OCI-LY1 (cell line): ENCODE measurements around the gene OSTF1.

Source experiments
- CTCF ChIP-seq: fragments of 200-600 bp; sonication (generic), shearing (Covaris generic); IDR thresholded peaks from 2 replicates; pipeline ENCODE4 v1.5.1; 2017; ENCODE audit warnings: mild to moderate bottlenecking, antibody characterized with exemption, low read length, moderate library complexity, mixed read lengths
- EZH2 ChIP-seq: fragments of 200-600 bp; sonication (generic), shearing (Covaris generic); IDR thresholded peaks from 2 replicates; pipeline ENCODE4 v1.8.0; 2017; ENCODE audit warnings: borderline replicate concordance, mixed run types, mild to moderate bottlenecking, antibody characterized with exemption, low read length, moderate library complexity, mixed read lengths

GRCh38 chr9:75096796-75097195, 8.5 kb downstream of the OSTF1 start:
- TF ChIP-seq CTCF = no peak
- no peak for TF ChIP-seq EZH2
